ENCODE measurements around the gene DNAJB11.

GRCh38 chr3:186536883-186537844 lies 33.4 kb upstream of the DNAJB11 start:
- TF ChIP-seq CTCF (conservative IDR thresholded peaks at IDR 0.05) (0 out of 2 replicates have a peak, but pooled peaks have one; percentile 7), ZFX (IDR thresholded peaks at IDR 0.05) (no peak)

Data from C4-2B (cell line).